Mucosa of stomach (tissue), 1 donor: ENCODE results near the gene PLSCR1.
"Not testable (repeated sequence)": the region's sequence is repeated elsewhere in the genome, so short reads cannot be mapped to it uniquely, and the experiment has no call there.

Experiments used
- H3K27me3 ChIP-seq: one replicate; pipeline ENCODE4 v1.7.0; 2013; ENCODE audit warnings: mild to moderate bottlenecking, low read length; ENCODE audit not compliant: control insufficient read depth, insufficient read depth
- H3K36me3 ChIP-seq: one replicate; pipeline ENCODE4 v1.7.0; 2013; ENCODE audit warnings: low read length; ENCODE audit not compliant: control insufficient read depth, insufficient read depth
- H3K4me1 ChIP-seq: one replicate; pipeline ENCODE4 v1.7.0; 2013; ENCODE audit warnings: mild to moderate bottlenecking, low read length; ENCODE audit not compliant: control insufficient read depth, insufficient read depth
- H3K4me3 ChIP-seq: one replicate; pipeline ENCODE4 v1.7.0; 2013; ENCODE audit warnings: low read length
- H3K9ac ChIP-seq: one replicate; pipeline ENCODE4 v1.7.0; 2013; ENCODE audit warnings: mild to moderate bottlenecking, low read length, moderate library complexity
- H3K9me3 ChIP-seq: one replicate; pipeline ENCODE4 v1.7.0; 2013; ENCODE audit warnings: mild to moderate bottlenecking, low read length, moderate library complexity; ENCODE audit not compliant: control insufficient read depth
- donor health status: Pancreatic carcinoma.

The PLSCR1 gene

GRCh38 chr3:146476094-146476740, 68.2 kb downstream of the PLSCR1 start:
- H3K9me3 ChIP-seq = no peaks in the 10 kb centered on the region
- no peak overlapping the region for H3K9ac ChIP-seq
- no peaks in the 10 kb centered on the region for H3K27me3 ChIP-seq
- no peak overlapping the region for H3K4me3 ChIP-seq
- no peaks in the 10 kb centered on the region for H3K36me3 ChIP-seq
- H3K4me1 ChIP-seq = no peaks in the 10 kb centered on the region

GRCh38 chr3:146474976-146475375, 69.4 kb downstream of the PLSCR1 start:
- not testable (repeated sequence) for H3K9ac ChIP-seq, H3K4me1 ChIP-seq, H3K27me3 ChIP-seq, H3K4me3 ChIP-seq, H3K9me3 ChIP-seq, H3K36me3 ChIP-seq

GRCh38 chr3:146473726-146474125, 70.7 kb downstream of the PLSCR1 start:
- Histone ChIP-seq H3K9me3 (no peaks in the 10 kb centered on the region), H3K9ac (no peak overlapping the region), H3K4me1 (peaks cover 7% of the 10 kb centered on the region), H3K4me3 (no peak overlapping the region), H3K36me3 (no peaks in the 10 kb centered on the region), H3K27me3 (no peaks in the 10 kb centered on the region)

GRCh38 chr3:146472611-146473010, 71.8 kb downstream of the PLSCR1 start:
- H3K27me3 ChIP-seq = no peaks in the 10 kb centered on the region
- H3K9me3 ChIP-seq = no peaks in the 10 kb centered on the region
- H3K4me3 ChIP-seq = no peak overlapping the region
- no peaks in the 10 kb centered on the region for H3K36me3 ChIP-seq
- no peak overlapping the region for H3K9ac ChIP-seq
- H3K4me1 ChIP-seq = peaks cover 16% of the 10 kb centered on the region

- Histone ChIP-seq H3K36me3 (no peaks in the 10 kb centered on the region), H3K9ac (no peak overlapping the region), H3K4me3 (no peak overlapping the region), H3K27me3 (no peaks in the 10 kb centered on the region), H3K4me1 (peaks cover 16% of the 10 kb centered on the region), H3K9me3 (no peaks in the 10 kb centered on the region)
These were observed 73.4 kb downstream of the PLSCR1 start for GRCh38 chr3:146471012-146471411.

- H3K36me3 ChIP-seq = no peaks in the 10 kb centered on the region
- H3K9me3 ChIP-seq = no peaks in the 10 kb centered on the region
- H3K9ac ChIP-seq = no peak overlapping the region
- peaks cover 16% of the 10 kb centered on the region for H3K4me1 ChIP-seq
- H3K4me3 ChIP-seq = no peak overlapping the region
- no peaks in the 10 kb centered on the region for H3K27me3 ChIP-seq
These were observed 73.9 kb downstream of the PLSCR1 start for GRCh38 chr3:146470425-146470990.

GRCh38 chr3:146469150-146470017, 75.0 kb downstream of the PLSCR1 start, which contains the start of gene PLSCR2:
TSS of gene PLSCR2 (minus strand) at chr3:146469561. CDS start at chr3:146459904, 9,657 bp downstream.
- no peaks in the 10 kb centered on the region for H3K36me3 ChIP-seq
- no peaks in the 10 kb centered on the region for H3K9me3 ChIP-seq
- H3K4me3 ChIP-seq = peak within 1 kb of the TSS; percentile 82
- H3K9ac ChIP-seq = peak within 1 kb of the TSS; percentile 95
- peaks cover 16% of the 10 kb centered on the region for H3K4me1 ChIP-seq
- no peaks in the 10 kb centered on the region for H3K27me3 ChIP-seq

- peak overlapping the region; percentile 95 for H3K9ac ChIP-seq
- no peaks in the 10 kb centered on the region for H3K27me3 ChIP-seq
- H3K4me1 ChIP-seq = peaks cover 16% of the 10 kb centered on the region
- peak overlapping the region; percentile 82 for H3K4me3 ChIP-seq
- H3K36me3 ChIP-seq = no peaks in the 10 kb centered on the region
- H3K9me3 ChIP-seq = no peaks in the 10 kb centered on the region
These were observed 75.7 kb downstream of the PLSCR1 start for GRCh38 chr3:146468671-146469149.

- Histone ChIP-seq H3K4me1 (peaks cover 16% of the 10 kb centered on the region), H3K9me3 (no peaks in the 10 kb centered on the region), H3K4me3 (no peak overlapping the region), H3K9ac (no peak overlapping the region), H3K27me3 (no peaks in the 10 kb centered on the region), H3K36me3 (no peaks in the 10 kb centered on the region)
These were observed 76.2 kb downstream of the PLSCR1 start for GRCh38 chr3:146468234-146468633.

GRCh38 chr3:146466604-146467003, 77.8 kb downstream of the PLSCR1 start:
- Histone ChIP-seq H3K9ac (no peak overlapping the region), H3K4me1 (peaks cover 16% of the 10 kb centered on the region), H3K36me3 (no peaks in the 10 kb centered on the region), H3K27me3 (no peaks in the 10 kb centered on the region), H3K4me3 (no peak overlapping the region), H3K9me3 (no peaks in the 10 kb centered on the region)

GRCh38 chr3:146465693-146466465, 78.5 kb downstream of the PLSCR1 start:
- H3K4me3 ChIP-seq = no peak overlapping the region
- no peaks in the 10 kb centered on the region for H3K27me3 ChIP-seq
- no peaks in the 10 kb centered on the region for H3K36me3 ChIP-seq
- H3K4me1 ChIP-seq = peaks cover 16% of the 10 kb centered on the region
- H3K9me3 ChIP-seq = no peaks in the 10 kb centered on the region
- H3K9ac ChIP-seq = no peak overlapping the region
